ENCODE data around the gene RBM20.

The RBM20 gene

GRCh38 chr10:110818311-110819256, 174.4 kb downstream of the RBM20 start:
- no peak for DNase-seq

GRCh38 chr10:110820321-110820814, 176.2 kb downstream of the RBM20 start:
- DNase-seq = no peak

GRCh38 chr10:110821508-110821907, 177.4 kb downstream of the RBM20 start:
- DNase-seq = no peak

- DNase-seq = no peak
These were observed 178.0 kb downstream of the RBM20 start for GRCh38 chr10:110822035-110822711.

GRCh38 chr10:110822712-110823311, 178.7 kb downstream of the RBM20 start:
- DNase-seq = no peak

GRCh38 chr10:110824152-110824441, 180.0 kb downstream of the RBM20 start:
- no peak for DNase-seq

- no peak for DNase-seq
These were observed 180.5 kb downstream of the RBM20 start for GRCh38 chr10:110824660-110825059.

- DNase-seq = no peak
These were observed 181.4 kb downstream of the RBM20 start for GRCh38 chr10:110825508-110825907.

- no peak for DNase-seq
These were observed 183.3 kb downstream of the RBM20 start for GRCh38 chr10:110827410-110827809.

- no peak for DNase-seq
These were observed 183.7 kb downstream of the RBM20 start for GRCh38 chr10:110827875-110828274.

- no peak for DNase-seq
These were observed 184.4 kb downstream of the RBM20 start for GRCh38 chr10:110828525-110828924.

GRCh38 chr10:110829721-110830410, 185.7 kb downstream of the RBM20 start:
- DNase-seq = no peak

GRCh38 chr10:110833234-110833940, 189.3 kb downstream of the RBM20 start:
- DNase-seq = no peak

GRCh38 chr10:110833941-110834628, 189.9 kb downstream of the RBM20 start:
- no peak for DNase-seq

- no peak for DNase-seq
These were observed 190.6 kb downstream of the RBM20 start for GRCh38 chr10:110834629-110835301.

- no peak for DNase-seq
These were observed 191.7 kb downstream of the RBM20 start for GRCh38 chr10:110835841-110836240.

- no peak for DNase-seq
These were observed 192.6 kb downstream of the RBM20 start for GRCh38 chr10:110836706-110837105.

- DNase-seq = no peak
These were observed 193.5 kb downstream of the RBM20 start for GRCh38 chr10:110837418-110838171.

- no peak for DNase-seq
These were observed 196.2 kb downstream of the RBM20 start for GRCh38 chr10:110840225-110840922.

GRCh38 chr10:110840923-110841428, 196.8 kb downstream of the RBM20 start:
- DNase-seq = no peak

Data from NCI-H748 treated with DMSO at 0.1 percent for 48 hours (cell line).